Measurements from ENCODE around the gene FBXO44. TPM values are rescaled to one million over a fixed set of nuclear protein-coding genes. Genes with fewer than 3 reads are reported as not detected.

The FBXO44 gene
- total RNA-seq, 1 experiment from 2014 or later: 60.9 TPM

DNA sequence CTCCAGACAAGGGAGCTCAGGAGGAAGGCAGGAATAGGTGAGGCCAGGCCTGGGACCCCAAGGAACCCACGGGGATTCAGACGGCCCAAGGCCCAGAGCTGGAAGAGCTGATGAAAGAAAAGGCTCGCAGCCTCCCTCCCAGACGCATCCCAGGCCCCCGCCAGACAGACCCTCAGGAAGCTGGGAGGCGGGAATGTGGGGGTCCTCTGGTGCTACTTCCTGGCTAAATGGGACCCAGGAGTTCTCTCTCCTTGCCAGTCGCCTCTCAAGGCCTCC, 878 bp upstream of the FBXO44 start:
- Histone ChIP-seq H3K27me3 (ENCODE audit: insufficient read depth, low read length) (no peaks in the 10 kb centered on the region), H3K79me2 (ENCODE audit: insufficient read depth, low read length) (peaks cover 16% of the 10 kb centered on the region; the same call in 1 of the 2 replicates), H3K4me2 (ENCODE audit: low read length) (peak overlapping the region; percentile 98), H3K9me2 (ENCODE audit: insufficient read depth) (no peaks in the 10 kb centered on the region), H3K4me3 (replicated peaks in 1 of 2; ENCODE audit: low read depth in 1 of 2, low read length in 2 of 2) (peak overlapping the region; percentile 63 to 80), H3K36me3 (ENCODE audit: control insufficient read depth in 1 of 2, insufficient read depth in 2 of 2, low read length in 2 of 2) (peaks cover 10 to 12% of the 10 kb centered on the region in 2 experiments), H3K9ac (ENCODE audit: low read length) (peak overlapping the region; percentile 67), H4K20me1 (ENCODE audit: insufficient read depth) (no peaks in the 10 kb centered on the region), H2AFZ (ENCODE audit: low read depth, low read length, poor library complexity, severe bottlenecking) (no peak overlapping the region), H3K4me1 (ENCODE audit: control insufficient read depth in 1 of 2, insufficient read depth in 2 of 2, low read length in 2 of 2) (peaks cover 28 to 53% of the 10 kb centered on the region in 2 experiments; a peak in 3 of 4 replicates), H3K27ac (ENCODE audit: low read depth, low read length) (peak overlapping the region; percentile 87), H3K9me3 (ENCODE audit: control insufficient read depth in 1 of 2, insufficient read depth in 1 of 2, low read depth in 1 of 2, low read length in 2 of 2) (no peaks in the 10 kb centered on the region)
- TF ChIP-seq EZH2phosphoT487 (IDR thresholded peaks at IDR 0.05; ENCODE audit: borderline replicate concordance) (no peak), CEBPB (IDR thresholded peaks at IDR 0.05; ENCODE audit: low read depth) (no peak), CBX3 (IDR thresholded peaks at IDR 0.05; ENCODE audit: low read depth) (no peak), ZNF274 (IDR thresholded peaks at IDR 0.05; ENCODE audit: low read depth, low read length) (no peak), REST (IDR thresholded peaks at IDR 0.05; ENCODE audit: low read depth) (no peak), RAD21 (IDR thresholded peaks at IDR 0.05; ENCODE audit: low read depth) (no peak), CTCF (IDR thresholded peaks at IDR 0.05 in 2 of 3, conservative IDR thresholded peaks at IDR 0.05 in 1 of 3; ENCODE audit: borderline replicate concordance in 1 of 3, insufficient read depth in 1 of 3, low read depth in 2 of 3, low read length in 2 of 3) (no peak), ELF1 (IDR thresholded peaks at IDR 0.05; ENCODE audit: borderline replicate concordance, low read depth) (no peak), JUND (IDR thresholded peaks at IDR 0.05) (no peak), TCF7L2 (IDR thresholded peaks at IDR 0.05; ENCODE audit: borderline replicate concordance, extremely low read depth, insufficient read depth, insufficient read length) (no peak)
- TF ChIP-seq, protein P1, sequence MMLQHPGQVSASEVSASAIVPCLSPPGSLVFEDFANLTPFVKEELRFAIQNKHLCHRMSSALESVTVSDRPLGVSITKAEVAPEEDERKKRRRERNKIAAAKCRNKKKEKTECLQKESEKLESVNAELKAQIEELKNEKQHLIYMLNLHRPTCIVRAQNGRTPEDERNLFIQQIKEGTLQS (IDR thresholded peaks at IDR 0.05): no peak
- TF ChIP-seq, protein P2, sequence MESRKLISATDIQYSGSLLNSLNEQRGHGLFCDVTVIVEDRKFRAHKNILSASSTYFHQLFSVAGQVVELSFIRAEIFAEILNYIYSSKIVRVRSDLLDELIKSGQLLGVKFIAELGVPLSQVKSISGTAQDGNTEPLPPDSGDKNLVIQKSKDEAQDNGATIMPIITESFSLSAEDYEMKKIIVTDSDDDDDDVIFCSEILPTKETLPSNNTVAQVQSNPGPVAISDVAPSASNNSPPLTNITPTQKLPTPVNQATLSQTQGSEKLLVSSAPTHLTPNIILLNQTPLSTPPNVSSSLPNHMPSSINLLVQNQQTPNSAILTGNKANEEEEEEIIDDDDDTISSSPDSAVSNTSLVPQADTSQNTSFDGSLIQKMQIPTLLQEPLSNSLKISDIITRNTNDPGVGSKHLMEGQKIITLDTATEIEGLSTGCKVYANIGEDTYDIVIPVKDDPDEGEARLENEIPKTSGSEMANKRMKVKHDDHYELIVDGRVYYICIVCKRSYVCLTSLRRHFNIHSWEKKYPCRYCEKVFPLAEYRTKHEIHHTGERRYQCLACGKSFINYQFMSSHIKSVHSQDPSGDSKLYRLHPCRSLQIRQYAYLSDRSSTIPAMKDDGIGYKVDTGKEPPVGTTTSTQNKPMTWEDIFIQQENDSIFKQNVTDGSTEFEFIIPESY (IDR thresholded peaks at IDR 0.05; ENCODE audit: extremely low read depth, insufficient replicate concordance, low read length): no peak
- ChIA-PET RAD21 (ENCODE audit: low non-redundant PET in 1 of 2, low total read pairs in 2 of 2, uncharacterized antibody in 2 of 2, unreplicated experiment in 2 of 2) (interaction anchor here in 1 of 2 experiments (1.0 kb wide), 1 partner anchor 10 kb away, joined by 5 read pairs; the partner anchor contains the start of gene FBXO6), POLR2A (interaction anchor here (0.5 to 2.3 kb wide), 4 partner anchors 11 to 256 kb away, joined by 4 to 11 read pairs (median 5); partner anchors contain the start of gene FBXO6), CTCF (interaction anchor here (1.2 to 3.3 kb wide), 5 partner anchors 8 to 616 kb away, joined by 4 to 23 read pairs (median 6); partner anchors contain the start of gene FBXO6)
- BruUV-seq (replicated peaks): TSS peak; percentile 42
- no peak for DNase-seq (ENCODE audit: low read depth, low spot score)
- peak; percentile 1; the same call in 1 of the 2 replicates for ATAC-seq
- intact Hi-C loops (cut with micrococcal nuclease): loop anchor here (2.0 kb wide), 1 partner anchor 65 kb away; no protein-coding TSS in a partner anchor
